ENCODE measurements around the gene C22orf39.

C22orf39 gene

DNA sequence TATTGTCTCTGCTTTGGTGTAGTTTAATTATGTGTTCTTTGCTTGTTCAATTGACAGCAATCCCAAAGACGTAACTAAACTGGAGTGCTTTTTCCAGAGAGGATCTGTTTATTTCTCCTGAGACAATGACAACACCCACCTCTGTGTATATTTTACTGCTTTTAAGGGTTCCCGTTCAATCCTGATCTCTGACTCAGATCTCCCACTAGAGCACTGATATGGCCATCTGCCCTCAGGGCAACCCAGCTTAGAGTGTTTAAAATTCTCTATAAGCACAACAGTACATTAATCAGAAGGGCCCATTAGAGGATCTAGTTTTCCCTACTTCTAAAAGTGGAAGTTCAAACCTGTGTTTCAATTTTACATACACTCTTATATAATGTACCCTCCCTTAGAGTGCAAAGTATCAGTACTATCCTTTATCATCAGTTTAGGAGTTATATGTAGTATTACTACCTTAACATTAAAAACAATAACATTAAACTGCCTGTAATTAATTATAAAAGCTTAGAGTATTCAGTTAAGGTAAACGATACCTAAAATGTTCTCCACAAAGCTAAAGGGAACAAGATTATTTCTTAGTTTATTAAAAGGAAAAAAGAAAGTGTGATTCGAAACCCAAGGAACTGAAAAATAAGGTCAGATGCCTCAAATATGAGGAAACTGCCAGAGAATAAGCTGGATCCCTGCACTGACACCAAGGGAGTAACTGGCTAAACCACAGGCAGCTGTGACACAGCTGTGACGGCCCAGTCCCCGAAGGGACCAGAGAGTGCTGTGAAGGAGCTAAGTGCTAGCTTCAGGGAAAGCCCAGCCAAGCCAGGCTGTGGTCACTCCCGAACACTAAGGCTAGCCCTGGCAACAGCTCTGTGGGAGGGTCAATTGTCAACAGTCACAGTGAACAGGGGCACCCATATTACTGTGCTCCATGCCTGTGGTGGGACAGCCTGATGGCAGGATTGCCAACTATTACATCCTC, 16.3 kb upstream of the C22orf39 start:
- Histone ChIP-seq H4K20me1 (ENCODE audit: insufficient read depth, low read length) (peaks cover 11% of the 10 kb centered on the region), H2AFZ (ENCODE audit: low read depth, low read length) (no peak overlapping the region), H3K27me3 (ENCODE audit: insufficient read depth, low read length, poor library complexity) (no peaks in the 10 kb centered on the region), H3K79me2 (ENCODE audit: insufficient read depth, low read length) (no peaks in the 10 kb centered on the region; the same call in 1 of the 2 replicates), H3K9ac (ENCODE audit: low read depth, low read length) (no peak overlapping the region), H3K4me2 (ENCODE audit: insufficient read depth, low read length) (no peak overlapping the region), H3K27ac (ENCODE audit: low read length) (no peak overlapping the region), H3K4me3 (ENCODE audit: low read depth in 1 of 2, low read length in 2 of 2) (no peak overlapping the region), H3K9me3 (ENCODE audit: insufficient read depth, low read length, severe bottlenecking) (no peaks in the 10 kb centered on the region), H3K4me1 (ENCODE audit: insufficient read depth, low read length) (no peaks in the 10 kb centered on the region), H3K36me3 (ENCODE audit: insufficient read depth, low read length) (peaks cover 82% of the 10 kb centered on the region)
- DNase-seq = no peak
- no peak for ATAC-seq (ENCODE audit: insufficient read depth, low read depth)
- no peak for TF ChIP-seq EZH2 (IDR thresholded peaks at IDR 0.05; ENCODE audit: borderline replicate concordance, low read depth, low read length, severe bottlenecking)
- TF ChIP-seq, protein P1, sequence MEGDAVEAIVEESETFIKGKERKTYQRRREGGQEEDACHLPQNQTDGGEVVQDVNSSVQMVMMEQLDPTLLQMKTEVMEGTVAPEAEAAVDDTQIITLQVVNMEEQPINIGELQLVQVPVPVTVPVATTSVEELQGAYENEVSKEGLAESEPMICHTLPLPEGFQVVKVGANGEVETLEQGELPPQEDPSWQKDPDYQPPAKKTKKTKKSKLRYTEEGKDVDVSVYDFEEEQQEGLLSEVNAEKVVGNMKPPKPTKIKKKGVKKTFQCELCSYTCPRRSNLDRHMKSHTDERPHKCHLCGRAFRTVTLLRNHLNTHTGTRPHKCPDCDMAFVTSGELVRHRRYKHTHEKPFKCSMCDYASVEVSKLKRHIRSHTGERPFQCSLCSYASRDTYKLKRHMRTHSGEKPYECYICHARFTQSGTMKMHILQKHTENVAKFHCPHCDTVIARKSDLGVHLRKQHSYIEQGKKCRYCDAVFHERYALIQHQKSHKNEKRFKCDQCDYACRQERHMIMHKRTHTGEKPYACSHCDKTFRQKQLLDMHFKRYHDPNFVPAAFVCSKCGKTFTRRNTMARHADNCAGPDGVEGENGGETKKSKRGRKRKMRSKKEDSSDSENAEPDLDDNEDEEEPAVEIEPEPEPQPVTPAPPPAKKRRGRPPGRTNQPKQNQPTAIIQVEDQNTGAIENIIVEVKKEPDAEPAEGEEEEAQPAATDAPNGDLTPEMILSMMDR (IDR thresholded peaks at IDR 0.05; ENCODE audit: borderline replicate concordance, extremely low read depth, low read length, poor library complexity, severe bottlenecking) = no peak

DNA sequence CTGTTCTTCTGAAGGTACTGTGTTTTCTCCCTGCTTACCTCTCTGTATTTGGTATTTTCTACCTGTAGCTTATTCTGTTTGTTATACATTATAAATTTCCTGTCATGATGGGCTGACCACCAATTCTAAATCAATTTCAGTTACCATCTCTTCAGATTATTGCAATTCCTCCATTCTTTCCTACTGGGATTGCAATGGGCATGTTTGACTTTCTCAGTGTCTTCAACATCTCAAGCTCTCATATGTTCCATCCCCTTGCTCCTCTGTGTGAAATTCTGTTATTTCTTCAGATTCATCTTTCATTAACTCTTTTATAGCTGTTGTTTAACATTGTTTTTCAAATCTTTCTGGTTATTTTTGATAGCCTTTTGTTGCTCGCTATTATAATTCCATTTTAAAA, 15.5 kb upstream of the C22orf39 start:
- DNase-seq (no peak), ATAC-seq (ENCODE audit: insufficient read depth, low read depth) (no peak)
- Histone ChIP-seq H3K9ac (ENCODE audit: low read depth, low read length) (no peak overlapping the region), H3K27ac (ENCODE audit: low read length) (no peak overlapping the region), H3K79me2 (ENCODE audit: insufficient read depth, low read length) (no peaks in the 10 kb centered on the region), H3K36me3 (ENCODE audit: insufficient read depth, low read length) (peaks cover 79% of the 10 kb centered on the region), H3K9me3 (ENCODE audit: insufficient read depth, low read length, severe bottlenecking) (no peaks in the 10 kb centered on the region), H3K27me3 (ENCODE audit: insufficient read depth, low read length, poor library complexity) (no peaks in the 10 kb centered on the region), H3K4me3 (ENCODE audit: low read depth in 1 of 2, low read length in 2 of 2) (no peak overlapping the region), H3K4me2 (ENCODE audit: insufficient read depth, low read length) (no peak overlapping the region), H3K4me1 (ENCODE audit: insufficient read depth, low read length) (no peaks in the 10 kb centered on the region), H4K20me1 (ENCODE audit: insufficient read depth, low read length) (peaks cover 6% of the 10 kb centered on the region), H2AFZ (ENCODE audit: low read depth, low read length) (no peak overlapping the region)
- TF ChIP-seq, protein P1 (IDR thresholded peaks at IDR 0.05; ENCODE audit: borderline replicate concordance, extremely low read depth, low read length, poor library complexity, severe bottlenecking) = no peak
- TF ChIP-seq EZH2 (IDR thresholded peaks at IDR 0.05; ENCODE audit: borderline replicate concordance, low read depth, low read length, severe bottlenecking) = no peak

DNA sequence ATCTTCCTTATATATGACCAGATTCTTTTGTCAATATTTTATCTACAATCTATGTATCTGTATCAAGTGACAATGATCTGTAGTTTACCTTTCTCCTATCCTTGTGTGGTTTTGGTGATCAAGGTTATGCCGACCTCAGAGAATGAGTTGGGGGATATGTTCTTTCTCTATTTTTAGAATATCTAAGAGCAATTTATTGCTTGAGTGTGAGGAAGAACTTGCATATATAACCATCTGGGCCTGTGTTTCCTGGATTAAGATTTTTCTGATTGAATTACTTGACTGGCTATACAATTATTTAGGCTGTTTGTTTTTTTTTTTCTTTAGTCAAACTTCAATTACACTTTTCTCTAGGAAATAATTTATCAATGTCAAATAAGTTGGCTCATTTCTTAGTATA, 14.0 kb upstream of the C22orf39 start:
- DNase-seq (no peak), ATAC-seq (ENCODE audit: insufficient read depth, low read depth) (no peak)
- Histone ChIP-seq H3K9me3 (ENCODE audit: insufficient read depth, low read length, severe bottlenecking) (no peaks in the 10 kb centered on the region), H3K9ac (ENCODE audit: low read depth, low read length) (no peak overlapping the region), H3K36me3 (ENCODE audit: insufficient read depth, low read length) (peaks cover 78% of the 10 kb centered on the region), H3K79me2 (ENCODE audit: insufficient read depth, low read length) (no peaks in the 10 kb centered on the region), H4K20me1 (ENCODE audit: insufficient read depth, low read length) (0 out of 2 replicates have a peak, but pooled peaks cover 3% of the 10 kb centered on the region), H3K27ac (ENCODE audit: low read length) (no peak overlapping the region), H3K27me3 (ENCODE audit: insufficient read depth, low read length, poor library complexity) (no peaks in the 10 kb centered on the region), H3K4me2 (ENCODE audit: insufficient read depth, low read length) (no peak overlapping the region), H3K4me3 (ENCODE audit: low read depth in 1 of 2, low read length in 2 of 2) (no peak overlapping the region), H2AFZ (ENCODE audit: low read depth, low read length) (no peak overlapping the region), H3K4me1 (ENCODE audit: insufficient read depth, low read length) (no peaks in the 10 kb centered on the region)
- TF ChIP-seq, protein P1 (IDR thresholded peaks at IDR 0.05; ENCODE audit: borderline replicate concordance, extremely low read depth, low read length, poor library complexity, severe bottlenecking) = no peak
- TF ChIP-seq EZH2 (IDR thresholded peaks at IDR 0.05; ENCODE audit: borderline replicate concordance, low read depth, low read length, severe bottlenecking) = no peak
